Measurements from ENCODE around the gene TBX1.

The TBX1 gene

DNA sequence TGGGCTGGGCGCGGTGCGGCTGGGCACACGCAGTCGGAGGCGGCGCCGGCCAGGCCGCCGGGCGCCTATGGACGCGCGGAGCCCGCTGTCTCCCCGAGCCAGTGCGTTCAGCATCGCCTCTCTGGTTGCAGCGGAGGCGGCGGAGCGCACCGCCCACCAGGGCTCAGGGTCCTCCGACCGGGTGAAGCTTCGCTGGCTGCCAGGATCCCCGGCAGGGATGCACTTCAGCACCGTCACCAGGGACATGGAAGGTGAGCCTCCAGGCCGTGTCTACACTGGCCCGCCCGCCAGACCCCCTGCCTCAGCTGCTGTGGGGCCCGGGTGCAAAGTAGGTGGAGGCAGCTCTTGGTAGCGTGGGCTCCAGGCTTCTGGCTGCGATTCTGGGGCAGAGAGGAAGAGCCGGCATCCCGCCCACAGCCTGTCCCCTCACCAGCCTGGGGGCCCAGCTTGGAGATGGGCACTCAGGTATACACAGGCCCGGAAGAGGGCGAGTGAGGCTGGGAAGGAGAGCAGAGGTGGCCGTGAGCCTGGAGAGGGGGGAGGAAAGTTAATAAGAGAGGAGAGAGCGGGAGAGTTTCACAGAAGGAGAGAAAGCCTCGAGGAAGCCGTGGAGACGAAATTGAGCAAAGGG is 1.0 kb upstream of the TBX1 start:
- Mint-ChIP-seq H3K9me3 (no peaks in the 10 kb centered on the region), H3K27me3 (ENCODE audit: low read depth) (peaks cover 66% of the 10 kb centered on the region), H3K4me3 (peak overlapping the region; percentile 76), H3K4me1 (ENCODE audit: low read depth) (peaks cover 18% of the 10 kb centered on the region), H3K36me3 (ENCODE audit: low read depth) (peaks cover 8% of the 10 kb centered on the region), H3K27ac (peak overlapping the region; percentile 67)

DNA sequence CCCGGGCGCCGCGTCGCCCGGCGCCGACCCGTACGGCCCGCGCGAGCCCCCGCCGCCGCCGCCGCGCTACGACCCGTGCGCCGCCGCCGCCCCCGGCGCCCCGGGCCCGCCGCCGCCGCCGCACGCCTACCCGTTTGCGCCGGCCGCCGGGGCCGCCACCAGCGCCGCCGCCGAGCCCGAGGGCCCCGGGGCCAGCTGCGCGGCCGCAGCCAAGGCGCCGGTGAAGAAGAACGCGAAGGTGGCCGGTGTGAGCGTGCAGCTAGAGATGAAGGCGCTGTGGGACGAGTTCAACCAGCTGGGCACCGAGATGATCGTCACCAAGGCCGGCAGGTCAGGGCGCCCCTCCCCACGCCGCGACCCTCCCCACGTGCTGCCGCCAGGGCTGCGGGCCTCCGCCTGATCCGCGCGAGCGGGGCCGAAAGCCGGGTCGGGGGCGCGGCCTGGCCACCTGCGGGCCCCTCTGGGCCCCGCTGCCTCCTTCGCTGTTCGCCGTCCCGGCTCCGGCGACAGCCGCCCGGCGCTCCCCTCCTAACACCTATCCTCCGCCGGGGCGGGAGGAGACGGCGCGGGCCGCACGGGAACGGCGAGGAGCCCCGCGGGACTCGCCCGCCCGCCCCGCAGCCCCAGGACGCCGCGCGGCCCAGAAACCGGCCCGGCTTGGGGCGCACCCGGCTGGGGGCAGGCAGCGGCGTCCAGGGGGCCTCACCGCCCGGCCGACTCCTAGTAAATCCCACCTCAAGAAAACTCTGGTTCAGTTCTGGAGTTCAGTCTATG is 560 bp downstream of the TBX1 start:
- Mint-ChIP-seq H3K27me3 (ENCODE audit: low read depth) (peaks cover 70% of the 10 kb centered on the region), H3K4me1 (ENCODE audit: low read depth) (peaks cover 21% of the 10 kb centered on the region), H3K36me3 (ENCODE audit: low read depth) (peaks cover 8% of the 10 kb centered on the region), H3K4me3 (no peak overlapping the region), H3K27ac (peak overlapping the region; percentile 52), H3K9me3 (no peaks in the 10 kb centered on the region)

DNA sequence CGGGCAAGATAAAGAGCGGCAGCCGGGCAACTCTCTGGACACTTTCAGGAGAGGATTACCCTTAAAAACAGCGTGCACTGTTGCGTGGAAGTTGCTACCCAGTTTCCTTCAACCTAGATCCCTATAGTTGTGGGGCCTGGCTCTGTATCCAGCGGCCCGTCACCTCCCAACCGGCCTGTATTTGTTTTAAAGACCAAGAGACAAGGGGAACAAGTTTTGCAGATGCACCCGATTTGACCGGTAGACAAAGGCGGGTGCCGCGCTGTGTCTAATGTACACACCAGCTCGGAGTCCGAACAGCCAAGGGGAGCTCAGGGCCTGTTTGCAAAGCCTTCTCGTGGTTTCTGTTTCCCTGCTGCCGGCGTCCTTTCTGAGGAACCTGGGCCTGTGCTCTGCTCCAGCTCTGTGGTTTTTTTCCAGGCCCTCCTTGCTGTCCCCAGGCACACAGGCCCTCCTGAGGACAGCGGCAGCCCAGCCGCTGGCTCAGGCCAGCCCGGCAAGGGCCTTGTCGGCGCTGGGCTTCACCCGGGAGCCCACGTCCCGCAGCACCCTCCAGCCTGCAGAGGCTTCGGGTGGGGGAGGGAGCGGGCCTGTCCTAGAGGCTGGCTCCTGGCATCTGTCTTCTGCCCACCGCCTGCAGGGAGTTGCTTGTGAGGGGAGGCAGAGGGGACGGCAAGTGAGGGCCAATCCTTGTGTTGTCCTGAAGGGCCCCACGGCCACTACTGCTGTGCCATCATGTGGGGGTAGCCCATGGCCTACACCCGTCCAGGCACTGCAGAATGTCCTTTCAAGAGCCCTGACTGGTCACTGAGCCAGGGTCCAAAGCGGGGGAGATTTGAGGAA is 1.4 kb downstream of the TBX1 start:
- H3K27me3 Mint-ChIP-seq (ENCODE audit: low read depth) = peaks cover 65% of the 10 kb centered on the region

DNA sequence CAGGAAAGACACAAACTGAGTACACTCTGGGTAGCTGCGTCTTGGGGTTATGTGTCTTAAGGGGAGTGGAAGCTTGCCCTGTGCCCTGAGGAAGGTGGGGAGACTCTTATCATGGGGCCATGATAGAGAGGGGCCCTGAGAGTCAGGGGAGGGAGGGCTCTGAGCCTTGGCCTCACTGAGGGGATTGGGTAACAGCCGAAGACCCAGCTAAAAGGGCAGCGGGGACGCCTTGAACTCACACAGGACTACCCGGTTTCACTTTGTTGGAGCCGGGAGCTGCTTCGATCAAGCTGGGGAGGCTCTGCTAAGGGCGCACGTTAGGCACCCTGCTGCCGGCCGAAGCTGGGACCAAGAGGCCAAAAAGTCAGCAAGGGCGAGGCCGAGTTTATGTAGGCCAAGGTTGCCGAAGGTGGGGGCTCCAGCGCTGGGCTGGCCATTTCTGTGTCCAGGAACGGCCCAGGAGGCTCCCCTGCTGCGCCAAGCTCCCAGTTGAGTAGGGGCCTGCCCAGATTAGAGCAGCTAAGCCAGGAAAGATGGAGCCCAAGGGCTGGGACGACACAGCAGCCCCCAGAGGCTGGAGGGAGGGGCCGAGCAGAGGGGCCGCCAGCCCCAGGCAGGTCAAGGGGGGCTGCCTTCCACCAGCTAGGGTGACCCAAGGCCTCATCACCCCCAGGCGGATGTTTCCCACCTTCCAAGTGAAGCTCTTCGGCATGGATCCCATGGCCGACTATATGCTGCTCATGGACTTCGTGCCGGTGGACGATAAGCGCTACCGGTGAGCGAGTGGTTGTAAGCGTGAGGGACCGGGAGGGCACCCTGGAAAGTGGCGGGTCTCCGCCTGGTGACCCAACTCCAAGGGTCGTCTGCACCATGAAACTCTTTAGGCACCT is 2.2 kb downstream of the TBX1 start:
- Mint-ChIP-seq H3K4me3 (no peak overlapping the region), H3K27me3 (ENCODE audit: low read depth) (peaks cover 67% of the 10 kb centered on the region), H3K27ac (no peak overlapping the region), H3K4me1 (ENCODE audit: low read depth) (peaks cover 16% of the 10 kb centered on the region), H3K36me3 (ENCODE audit: low read depth) (peaks cover 4% of the 10 kb centered on the region), H3K9me3 (no peaks in the 10 kb centered on the region)

More for the DNA sequence above, 1.4 kb downstream of the TBX1 start:
- no peak overlapping the region for H3K4me3 Mint-ChIP-seq
- H3K36me3 Mint-ChIP-seq (ENCODE audit: low read depth) = peaks cover 8% of the 10 kb centered on the region
- peak overlapping the region; percentile 52 for H3K27ac Mint-ChIP-seq
- H3K4me1 Mint-ChIP-seq (ENCODE audit: low read depth) = peaks cover 17% of the 10 kb centered on the region
- H3K9me3 Mint-ChIP-seq = no peaks in the 10 kb centered on the region

DNA sequence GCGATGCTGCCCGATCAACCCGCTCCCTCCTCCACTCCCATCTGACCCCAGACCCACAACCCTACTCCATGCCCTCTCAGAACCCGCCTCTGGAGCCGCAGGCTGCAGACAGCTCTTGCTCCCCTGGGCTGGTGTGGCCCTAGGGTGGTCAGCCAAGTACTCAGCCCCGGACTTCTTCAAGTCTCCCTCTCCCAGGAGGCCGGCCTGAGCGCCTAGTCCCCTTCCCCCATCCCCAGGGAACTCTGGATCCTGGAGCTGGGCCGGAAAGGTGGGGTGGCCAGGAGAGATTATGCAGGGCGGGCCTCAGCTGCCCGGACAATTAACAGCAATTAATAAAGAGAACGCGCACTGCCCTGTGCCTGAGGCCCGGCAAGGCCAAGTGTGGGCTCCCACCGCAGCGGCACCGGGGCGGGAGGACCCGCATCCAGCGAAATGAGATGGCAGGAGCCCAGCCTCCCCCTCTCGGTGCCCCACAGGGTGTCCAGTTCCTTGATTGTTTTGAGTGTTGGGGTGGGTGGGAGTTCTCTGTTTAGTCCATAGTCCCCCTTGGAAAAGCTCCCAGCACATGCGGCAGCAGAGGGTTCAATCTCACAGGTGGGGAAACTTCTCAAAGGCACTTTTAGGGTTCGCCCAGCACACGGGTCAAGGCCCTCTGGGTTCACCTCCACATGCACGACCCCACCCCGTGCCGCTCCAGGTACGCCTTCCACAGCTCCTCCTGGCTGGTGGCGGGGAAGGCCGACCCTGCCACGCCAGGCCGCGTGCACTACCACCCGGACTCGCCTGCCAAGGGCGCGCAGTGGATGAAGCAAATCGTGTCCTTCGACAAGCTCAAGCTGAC is 3.1 kb downstream of the TBX1 start:
- Mint-ChIP-seq H3K4me3 (no peak overlapping the region), H3K27ac (no peak overlapping the region), H3K4me1 (ENCODE audit: low read depth) (peaks cover 16% of the 10 kb centered on the region), H3K9me3 (no peaks in the 10 kb centered on the region), H3K27me3 (ENCODE audit: low read depth) (peaks cover 71% of the 10 kb centered on the region), H3K36me3 (ENCODE audit: low read depth) (peaks cover 4% of the 10 kb centered on the region)

DNA sequence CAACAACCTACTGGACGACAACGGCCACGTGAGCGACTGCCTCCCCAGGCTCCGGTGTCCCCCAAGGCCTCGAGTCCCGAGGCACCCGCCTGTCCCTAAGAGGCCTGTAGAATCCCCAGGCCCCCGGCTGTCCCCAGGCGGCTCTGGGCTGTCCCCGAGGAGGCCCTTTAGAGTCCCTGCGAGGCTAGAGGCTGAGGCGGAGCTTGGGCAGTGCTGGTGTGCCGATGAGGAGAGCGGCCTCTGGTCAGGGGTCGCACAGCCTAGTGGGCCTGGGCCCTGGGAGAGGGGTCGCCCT is 3.7 kb downstream of the TBX1 start:
- Mint-ChIP-seq H3K27ac (no peak overlapping the region), H3K4me3 (no peak overlapping the region), H3K4me1 (ENCODE audit: low read depth) (peaks cover 16% of the 10 kb centered on the region), H3K9me3 (no peaks in the 10 kb centered on the region), H3K36me3 (ENCODE audit: low read depth) (peaks cover 4% of the 10 kb centered on the region), H3K27me3 (ENCODE audit: low read depth) (peaks cover 76% of the 10 kb centered on the region)

DNA sequence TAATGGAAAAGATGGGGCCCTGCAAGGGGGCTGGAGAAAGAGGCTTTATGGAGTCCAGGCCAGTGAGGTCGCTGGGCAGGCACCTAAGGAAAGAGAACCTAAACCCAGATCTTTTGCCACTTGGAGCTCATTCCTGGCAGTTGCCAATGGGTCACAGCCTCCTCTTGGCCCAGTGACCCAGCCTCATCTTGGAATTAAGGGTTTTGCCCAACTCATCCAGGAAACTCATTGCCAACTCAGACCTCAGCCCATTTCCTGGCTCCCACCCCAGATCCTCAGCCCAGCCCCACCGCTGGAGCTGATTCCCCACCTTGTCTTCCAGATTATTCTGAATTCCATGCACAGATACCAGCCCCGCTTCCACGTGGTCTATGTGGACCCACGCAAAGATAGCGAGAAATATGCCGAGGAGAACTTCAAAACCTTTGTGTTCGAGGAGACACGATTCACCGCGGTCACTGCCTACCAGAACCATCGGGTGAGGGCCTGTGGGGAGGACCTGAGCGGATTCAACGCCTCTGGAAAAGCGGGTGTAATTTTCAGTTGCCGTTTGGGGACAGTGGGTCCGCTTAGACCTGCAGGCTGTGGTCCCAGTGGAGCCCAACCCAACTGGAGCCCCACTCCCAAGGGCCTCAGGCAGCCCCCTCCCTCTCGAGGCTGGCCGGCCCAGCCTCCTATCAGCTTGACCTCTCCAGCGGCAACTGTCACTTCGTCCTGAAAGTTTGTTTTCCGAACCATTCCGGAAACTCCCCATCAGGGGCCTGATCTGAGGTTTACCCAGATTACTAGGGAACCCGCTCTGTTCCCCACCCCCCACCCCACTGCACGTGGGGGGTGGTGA is 4.3 kb downstream of the TBX1 start:
- H3K36me3 Mint-ChIP-seq (ENCODE audit: low read depth) = peaks cover 4% of the 10 kb centered on the region
- H3K27ac Mint-ChIP-seq = no peak overlapping the region
- H3K4me1 Mint-ChIP-seq (ENCODE audit: low read depth) = peaks cover 13% of the 10 kb centered on the region
- peaks cover 76% of the 10 kb centered on the region for H3K27me3 Mint-ChIP-seq (ENCODE audit: low read depth)
- no peaks in the 10 kb centered on the region for H3K9me3 Mint-ChIP-seq
- no peak overlapping the region for H3K4me3 Mint-ChIP-seq

DNA sequence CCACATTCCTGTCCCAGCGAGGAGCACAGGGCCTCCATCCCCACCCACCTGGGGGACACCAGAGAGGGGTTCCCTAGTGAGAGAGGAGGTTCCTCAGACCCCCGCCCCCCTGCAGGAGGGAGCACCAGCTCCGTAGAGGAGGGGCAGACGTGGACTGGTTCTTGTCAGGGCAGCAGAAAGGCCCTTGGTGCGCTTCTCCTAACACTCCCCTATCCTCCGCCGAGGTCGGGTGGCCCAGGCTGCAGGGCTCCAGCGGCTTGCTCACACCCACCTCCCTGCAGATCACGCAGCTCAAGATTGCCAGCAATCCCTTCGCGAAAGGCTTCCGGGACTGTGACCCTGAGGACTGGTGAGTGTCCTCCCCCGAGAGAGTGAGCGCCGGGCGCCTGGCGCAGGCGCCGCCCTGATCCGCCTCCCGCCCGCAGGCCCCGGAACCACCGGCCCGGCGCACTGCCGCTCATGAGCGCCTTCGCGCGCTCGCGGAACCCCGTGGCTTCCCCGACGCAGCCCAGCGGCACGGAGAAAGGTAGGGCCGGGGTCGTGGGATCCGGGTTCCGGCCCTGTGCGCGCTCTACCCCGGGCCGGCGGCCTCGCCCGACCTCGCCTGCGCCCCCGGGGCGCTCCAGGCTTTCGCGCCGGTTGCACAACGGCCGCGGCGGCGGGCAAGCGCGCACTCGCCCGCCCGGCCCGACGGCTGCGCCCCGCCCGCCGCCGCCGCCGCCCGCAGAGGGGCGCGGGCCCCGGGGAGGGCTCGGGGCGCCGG is 5.1 kb downstream of the TBX1 start:
- H3K36me3 Mint-ChIP-seq (ENCODE audit: low read depth) = no peaks in the 10 kb centered on the region
- peaks cover 8% of the 10 kb centered on the region for H3K4me1 Mint-ChIP-seq (ENCODE audit: low read depth)
- H3K9me3 Mint-ChIP-seq = no peaks in the 10 kb centered on the region
- no peak overlapping the region for H3K27ac Mint-ChIP-seq
- H3K4me3 Mint-ChIP-seq = peak overlapping the region; percentile 28
- H3K27me3 Mint-ChIP-seq (ENCODE audit: low read depth) = peaks cover 74% of the 10 kb centered on the region

DNA sequence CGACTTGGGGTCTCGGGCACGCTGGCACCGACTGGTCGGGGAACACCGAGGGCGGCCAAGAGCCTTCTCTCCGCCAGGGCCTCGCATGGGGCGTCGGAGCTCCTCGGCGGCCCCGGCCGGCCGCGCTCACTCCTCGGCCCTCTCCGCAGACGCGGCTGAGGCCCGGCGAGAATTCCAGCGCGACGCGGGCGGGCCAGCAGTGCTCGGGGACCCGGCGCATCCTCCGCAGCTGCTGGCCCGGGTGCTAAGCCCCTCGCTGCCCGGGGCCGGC is 5.6 kb downstream of the TBX1 start:
- Mint-ChIP-seq H3K36me3 (ENCODE audit: low read depth) (no peaks in the 10 kb centered on the region), H3K4me1 (ENCODE audit: low read depth) (peaks cover 8% of the 10 kb centered on the region), H3K4me3 (no peak overlapping the region), H3K9me3 (no peaks in the 10 kb centered on the region), H3K27ac (no peak overlapping the region), H3K27me3 (ENCODE audit: low read depth) (peaks cover 76% of the 10 kb centered on the region)

DNA sequence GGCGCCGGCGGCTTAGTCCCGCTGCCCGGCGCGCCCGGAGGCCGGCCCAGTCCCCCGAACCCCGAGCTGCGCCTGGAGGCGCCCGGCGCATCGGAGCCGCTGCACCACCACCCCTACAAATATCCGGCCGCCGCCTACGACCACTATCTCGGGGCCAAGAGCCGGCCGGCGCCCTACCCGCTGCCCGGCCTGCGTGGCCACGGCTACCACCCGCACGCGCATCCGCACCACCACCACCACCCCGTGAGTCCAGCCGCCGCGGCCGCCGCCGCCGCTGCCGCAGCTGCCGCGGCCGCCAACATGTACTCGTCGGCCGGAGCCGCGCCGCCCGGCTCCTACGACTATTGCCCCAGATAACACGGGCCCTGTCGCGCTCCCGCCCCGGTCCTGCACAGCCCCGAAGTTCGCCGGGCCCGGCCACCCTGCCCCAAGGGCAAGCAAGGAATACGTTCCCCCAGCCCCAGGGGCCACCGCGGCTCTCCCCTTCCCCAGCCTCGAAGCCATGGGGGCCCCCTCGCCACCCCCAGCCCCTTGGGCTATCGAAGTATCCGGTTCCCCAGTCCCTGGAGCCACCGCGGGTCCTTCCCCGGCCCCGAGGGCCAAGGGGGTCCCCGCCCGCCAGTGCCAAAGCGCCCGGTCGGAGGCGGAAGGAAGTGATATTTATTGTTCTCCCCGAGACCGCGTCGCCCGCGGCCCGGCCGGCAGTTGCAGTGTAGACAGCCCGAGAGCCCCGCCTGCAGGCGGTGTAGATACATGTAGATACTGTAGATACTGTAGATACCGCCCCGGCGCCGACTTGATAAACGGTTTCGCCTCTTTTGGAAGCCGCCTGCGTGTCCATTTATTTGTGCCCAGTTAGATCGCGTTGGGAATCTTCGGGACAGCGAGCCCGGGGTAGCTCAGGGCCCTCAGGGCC is 6.2 kb downstream of the TBX1 start:
- Mint-ChIP-seq H3K4me3 (peak overlapping the region; percentile 28), H3K36me3 (ENCODE audit: low read depth) (no peaks in the 10 kb centered on the region), H3K9me3 (no peaks in the 10 kb centered on the region), H3K27me3 (ENCODE audit: low read depth) (peaks cover 78% of the 10 kb centered on the region), H3K4me1 (ENCODE audit: low read depth) (peaks cover 6% of the 10 kb centered on the region), H3K27ac (no peak overlapping the region)

DNA sequence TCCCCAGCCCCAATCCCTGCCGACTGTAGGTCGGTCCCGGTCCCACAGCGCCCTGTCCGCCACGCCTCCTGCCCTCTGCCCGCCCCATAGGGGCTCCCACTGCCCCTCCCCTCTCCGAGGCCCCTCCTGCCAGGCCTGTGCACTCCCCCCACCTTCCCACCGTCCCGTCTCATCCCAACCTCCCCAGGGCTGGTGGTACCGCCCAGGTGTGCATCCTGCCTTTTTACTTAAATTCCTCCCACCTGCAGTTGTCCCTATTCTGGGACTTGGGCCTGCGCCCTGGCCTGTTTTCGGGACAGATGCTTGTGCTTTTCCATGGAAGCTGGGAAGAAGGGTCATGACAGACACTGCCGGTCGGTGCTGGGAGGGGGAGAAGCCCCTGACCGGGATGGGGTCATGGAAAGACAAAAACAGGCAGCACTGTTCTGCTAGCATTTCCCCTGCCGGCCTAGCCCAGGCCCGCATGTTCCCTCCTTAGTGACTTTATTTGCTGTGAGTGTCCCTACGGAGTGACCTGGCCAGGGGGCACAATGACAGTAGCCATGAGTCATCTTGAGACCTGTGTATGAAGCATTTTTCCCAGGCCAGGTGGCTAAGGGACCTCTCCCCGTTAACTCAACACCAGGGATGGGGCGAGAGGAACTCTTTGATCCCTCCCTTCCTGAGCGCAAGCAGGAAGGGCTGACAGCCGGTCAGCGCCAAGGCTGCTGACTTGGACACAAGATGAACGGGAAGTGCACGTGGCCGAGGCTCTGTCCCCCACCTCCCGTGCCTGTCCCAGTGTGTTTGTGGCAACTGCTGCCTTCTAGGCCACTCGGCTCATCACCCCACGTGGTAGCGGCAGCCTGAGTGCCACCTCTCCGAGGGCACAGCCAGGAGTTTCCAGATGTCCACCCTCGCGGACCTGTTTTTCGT is 7.1 kb downstream of the TBX1 start:
- Mint-ChIP-seq H3K27ac (no peak overlapping the region), H3K27me3 (ENCODE audit: low read depth) (peaks cover 77% of the 10 kb centered on the region), H3K36me3 (ENCODE audit: low read depth) (no peaks in the 10 kb centered on the region), H3K4me1 (ENCODE audit: low read depth) (peaks cover 6% of the 10 kb centered on the region), H3K9me3 (no peaks in the 10 kb centered on the region), H3K4me3 (peak overlapping the region; percentile 28)
